ENCODE results near the gene GOLGA6L10. TPM values are rescaled to one million over a fixed set of nuclear protein-coding genes. Genes with fewer than 3 reads are reported as not detected.
"Not testable (repeated sequence)": the region's sequence is repeated elsewhere in the genome, so short reads cannot be mapped to it uniquely, and the experiment has no call there.

Gene GOLGA6L10
- total RNA-seq, 1 experiment from 2014 or later, result 1.2 TPM

DNA sequence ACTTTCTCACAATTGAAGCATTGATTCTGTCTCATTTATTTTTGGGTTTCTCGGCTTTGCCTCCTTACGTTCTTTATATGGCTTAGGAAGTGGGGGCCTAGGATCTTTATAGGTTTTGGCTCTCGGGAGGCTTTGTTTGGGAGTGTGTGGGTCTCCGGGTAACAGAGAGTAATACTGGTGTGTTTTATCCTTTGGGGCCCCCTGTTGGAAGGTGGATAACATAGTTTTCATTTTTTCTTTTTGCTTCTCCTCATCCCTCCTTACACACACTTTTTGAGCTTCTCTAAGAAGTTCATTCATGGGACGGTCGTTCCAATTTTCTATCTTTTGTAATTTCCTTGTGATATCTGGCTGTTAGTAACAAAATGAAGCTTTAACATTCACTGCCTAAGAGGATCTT lies 30.3 kb upstream of the GOLGA6L10 start:
- not testable (repeated sequence) for H3K9me2 ChIP-seq (ENCODE audit: insufficient read depth)

DNA sequence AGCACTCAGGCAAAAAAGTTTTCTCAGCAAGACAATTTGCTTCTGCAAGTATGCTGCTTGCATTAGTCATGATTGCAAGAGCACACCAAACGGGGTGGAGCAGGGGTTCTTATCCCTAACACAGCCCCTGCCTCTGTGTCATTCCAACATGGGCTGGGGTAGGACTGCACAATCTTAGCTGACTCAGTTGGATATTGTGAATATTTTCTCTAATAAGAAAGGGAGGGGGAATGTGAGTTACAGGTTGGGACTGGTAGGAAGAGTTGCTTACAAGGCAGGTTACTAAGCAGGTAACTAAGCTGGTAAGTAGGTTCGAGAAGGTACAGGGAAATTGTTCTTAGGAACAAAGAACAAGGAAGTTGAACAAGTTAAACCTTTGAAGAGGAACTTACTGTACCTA lies 24.4 kb upstream of the GOLGA6L10 start:
- H3K36me3 ChIP-seq (ENCODE audit: control insufficient read depth in 1 of 2, insufficient read depth in 2 of 2, low read length in 2 of 2); ATAC-seq; H3K4me1 ChIP-seq (ENCODE audit: control insufficient read depth in 1 of 2, insufficient read depth in 2 of 2, low read length in 2 of 2); H4K20me1 ChIP-seq (ENCODE audit: insufficient read depth); H2AFZ ChIP-seq (ENCODE audit: low read depth, low read length, poor library complexity, severe bottlenecking); H3K4me3 ChIP-seq (replicated peaks in 1 of 2; ENCODE audit: low read depth in 1 of 2, low read length in 2 of 2); BruUV-seq (replicated peaks); DNase-seq (ENCODE audit: low read depth, low spot score); CTCF ChIA-PET; POLR2A ChIA-PET; intact Hi-C loops (cut with micrococcal nuclease); H3K9me3 ChIP-seq (ENCODE audit: control insufficient read depth in 1 of 2, insufficient read depth in 1 of 2, low read depth in 1 of 2, low read length in 2 of 2); H3K4me2 ChIP-seq (ENCODE audit: low read length); H3K9me2 ChIP-seq (ENCODE audit: insufficient read depth); H3K27ac ChIP-seq (ENCODE audit: low read depth, low read length); H3K27me3 ChIP-seq (ENCODE audit: insufficient read depth, low read length); H3K9ac ChIP-seq (ENCODE audit: low read length); RAD21 ChIA-PET (ENCODE audit: low non-redundant PET in 1 of 2, low total read pairs in 2 of 2, uncharacterized antibody in 2 of 2, unreplicated experiment in 2 of 2): not testable (repeated sequence)
- H3K79me2 ChIP-seq (ENCODE audit: insufficient read depth, low read length), result peaks cover 16% of the 10 kb centered on the region

More for the DNA sequence above, 30.3 kb upstream of the GOLGA6L10 start:
- H3K4me1 ChIP-seq (ENCODE audit: control insufficient read depth in 1 of 2, insufficient read depth in 2 of 2, low read length in 2 of 2); RAD21 ChIA-PET (ENCODE audit: low non-redundant PET in 1 of 2, low total read pairs in 2 of 2, uncharacterized antibody in 2 of 2, unreplicated experiment in 2 of 2); ATAC-seq; H4K20me1 ChIP-seq (ENCODE audit: insufficient read depth); POLR2A ChIA-PET; CTCF ChIA-PET; H2AFZ ChIP-seq (ENCODE audit: low read depth, low read length, poor library complexity, severe bottlenecking); H3K4me3 ChIP-seq (replicated peaks in 1 of 2; ENCODE audit: low read depth in 1 of 2, low read length in 2 of 2); BruUV-seq (replicated peaks); H3K27me3 ChIP-seq (ENCODE audit: insufficient read depth, low read length); H3K4me2 ChIP-seq (ENCODE audit: low read length); H3K9ac ChIP-seq (ENCODE audit: low read length); H3K36me3 ChIP-seq (ENCODE audit: control insufficient read depth in 1 of 2, insufficient read depth in 2 of 2, low read length in 2 of 2); H3K27ac ChIP-seq (ENCODE audit: low read depth, low read length); H3K9me3 ChIP-seq (ENCODE audit: control insufficient read depth in 1 of 2, insufficient read depth in 1 of 2, low read depth in 1 of 2, low read length in 2 of 2); DNase-seq (ENCODE audit: low read depth, low spot score); intact Hi-C loops (cut with micrococcal nuclease): not testable (repeated sequence)
- peaks cover 12% of the 10 kb centered on the region; the same call in 1 of the 2 replicates for H3K79me2 ChIP-seq (ENCODE audit: insufficient read depth, low read length)
- TF ChIP-seq, protein P1, sequence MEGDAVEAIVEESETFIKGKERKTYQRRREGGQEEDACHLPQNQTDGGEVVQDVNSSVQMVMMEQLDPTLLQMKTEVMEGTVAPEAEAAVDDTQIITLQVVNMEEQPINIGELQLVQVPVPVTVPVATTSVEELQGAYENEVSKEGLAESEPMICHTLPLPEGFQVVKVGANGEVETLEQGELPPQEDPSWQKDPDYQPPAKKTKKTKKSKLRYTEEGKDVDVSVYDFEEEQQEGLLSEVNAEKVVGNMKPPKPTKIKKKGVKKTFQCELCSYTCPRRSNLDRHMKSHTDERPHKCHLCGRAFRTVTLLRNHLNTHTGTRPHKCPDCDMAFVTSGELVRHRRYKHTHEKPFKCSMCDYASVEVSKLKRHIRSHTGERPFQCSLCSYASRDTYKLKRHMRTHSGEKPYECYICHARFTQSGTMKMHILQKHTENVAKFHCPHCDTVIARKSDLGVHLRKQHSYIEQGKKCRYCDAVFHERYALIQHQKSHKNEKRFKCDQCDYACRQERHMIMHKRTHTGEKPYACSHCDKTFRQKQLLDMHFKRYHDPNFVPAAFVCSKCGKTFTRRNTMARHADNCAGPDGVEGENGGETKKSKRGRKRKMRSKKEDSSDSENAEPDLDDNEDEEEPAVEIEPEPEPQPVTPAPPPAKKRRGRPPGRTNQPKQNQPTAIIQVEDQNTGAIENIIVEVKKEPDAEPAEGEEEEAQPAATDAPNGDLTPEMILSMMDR (IDR thresholded peaks at IDR 0.05 in 2 of 3, conservative IDR thresholded peaks at IDR 0.05 in 1 of 3; ENCODE audit: borderline replicate concordance in 1 of 3, insufficient read depth in 1 of 3, low read depth in 2 of 3, low read length in 2 of 3), result peak in 2 of 3 experiments; percentile 8 to 35; a peak in 2 of 6 replicates

Measured in HCT116 (cell line).